Progenitor cell of endocrine pancreas (in vitro differentiated cells): ENCODE measurements around the gene BTNL3. TPM values are rescaled to one million over a fixed set of nuclear protein-coding genes. Genes with fewer than 3 reads are reported as not detected.

Experiments used
- DNase-seq: peaks from one replicate; pipeline ENCODE4 v3.0.0; 2021; ENCODE audit warnings: low spot score; ENCODE audit not compliant: unreplicated experiment
- H3K27ac Mint-ChIP-seq: 2 replicates; pipeline ENCODE4 v1.8.0; 2021; ENCODE audit warnings: mild to moderate bottlenecking, moderate library complexity, mixed read lengths
- H3K27me3 Mint-ChIP-seq: 2 replicates; pipeline ENCODE4 v1.8.0; 2021; ENCODE audit warnings: mixed read lengths
- H3K36me3 Mint-ChIP-seq: 2 replicates; pipeline ENCODE4 v1.8.0; 2022; ENCODE audit warnings: mixed read lengths; ENCODE audit not compliant: insufficient read depth
- H3K4me1 Mint-ChIP-seq: 2 replicates; pipeline ENCODE4 v1.8.0; 2021; ENCODE audit warnings: low read depth, mixed read lengths
- H3K4me3 Mint-ChIP-seq: 2 replicates; pipeline ENCODE4 v1.8.0; 2021; ENCODE audit warnings: low read depth, mild to moderate bottlenecking, moderate library complexity, mixed read lengths
- H3K9me3 Mint-ChIP-seq: 2 replicates; pipeline ENCODE4 v1.8.0; 2021; ENCODE audit warnings: low read depth, mixed read lengths
- CTCF ChIP-seq: fragments of 200-600 bp; sonication (generic); IDR thresholded peaks from one replicate; pipeline ENCODE4 v1.5.0; 2021; ENCODE audit warnings: antibody characterized with exemption, mild to moderate bottlenecking; ENCODE audit not compliant: unreplicated experiment
- total RNA-seq: library from RNA; stranded (reverse); gene quantifications from 2 replicates; pipeline ENCODE4 v1.2.1, GENCODE V29; 2021

Gene BTNL3
- total RNA-seq, 1 donor from 2014 or later: not detected

- Mint-ChIP-seq H3K27me3 (peaks cover 3% of the 10 kb centered on the region), H3K36me3 (no peaks in the 10 kb centered on the region), H3K9me3 (peaks cover 7% of the 10 kb centered on the region), H3K27ac (no peak overlapping the region), H3K4me3 (no peak overlapping the region), H3K4me1 (peaks cover 2% of the 10 kb centered on the region)
- DNase-seq: no peak
- TF ChIP-seq CTCF: no peak
Measured at GRCh38 chr5:180970336-180970735, 18.3 kb upstream of the BTNL3 start.

GRCh38 chr5:180970875-180971274, 17.8 kb upstream of the BTNL3 start:
- no peak overlapping the region for H3K27ac Mint-ChIP-seq
- no peak for TF ChIP-seq CTCF
- H3K36me3 Mint-ChIP-seq: no peaks in the 10 kb centered on the region
- H3K4me3 Mint-ChIP-seq: no peak overlapping the region
- H3K4me1 Mint-ChIP-seq: peaks cover 2% of the 10 kb centered on the region
- no peak for DNase-seq
- H3K9me3 Mint-ChIP-seq: peaks cover 7% of the 10 kb centered on the region
- H3K27me3 Mint-ChIP-seq: peaks cover 3% of the 10 kb centered on the region

GRCh38 chr5:180974612-180975315, 13.9 kb upstream of the BTNL3 start:
- no peak for TF ChIP-seq CTCF
- H3K27me3 Mint-ChIP-seq: no peaks in the 10 kb centered on the region
- no peak overlapping the region for H3K4me3 Mint-ChIP-seq
- peaks cover 7% of the 10 kb centered on the region for H3K9me3 Mint-ChIP-seq
- no peak overlapping the region for H3K27ac Mint-ChIP-seq
- H3K4me1 Mint-ChIP-seq: peaks cover 2% of the 10 kb centered on the region
- H3K36me3 Mint-ChIP-seq: no peaks in the 10 kb centered on the region
- no peak for DNase-seq

- Mint-ChIP-seq H3K36me3 (no peaks in the 10 kb centered on the region), H3K27me3 (no peaks in the 10 kb centered on the region), H3K4me3 (no peak overlapping the region), H3K27ac (no peak overlapping the region), H3K9me3 (peaks cover 7% of the 10 kb centered on the region), H3K4me1 (peaks cover 2% of the 10 kb centered on the region)
- no peak for TF ChIP-seq CTCF
- no peak for DNase-seq
Measured at GRCh38 chr5:180975338-180975737, 13.3 kb upstream of the BTNL3 start.

GRCh38 chr5:180976518-180976917, 12.1 kb upstream of the BTNL3 start:
- no peaks in the 10 kb centered on the region for H3K4me1 Mint-ChIP-seq
- no peak overlapping the region for H3K27ac Mint-ChIP-seq
- H3K4me3 Mint-ChIP-seq: no peak overlapping the region
- no peak for TF ChIP-seq CTCF
- no peak for DNase-seq
- H3K9me3 Mint-ChIP-seq: peaks cover 2% of the 10 kb centered on the region
- H3K36me3 Mint-ChIP-seq: no peaks in the 10 kb centered on the region
- H3K27me3 Mint-ChIP-seq: peaks cover 3% of the 10 kb centered on the region
